GM19238 (cell line): ENCODE data around the gene OSTN.
"Not testable (repeated sequence)": the region's sequence is repeated elsewhere in the genome, so short reads cannot be mapped to it uniquely, and the experiment has no call there.

Experiments used
- DNase-seq: peaks from one replicate; pipeline ENCODE4 v3.0.0; 2011; ENCODE audit warnings: low spot score; ENCODE audit not compliant: insufficient read length

Gene OSTN

DNA sequence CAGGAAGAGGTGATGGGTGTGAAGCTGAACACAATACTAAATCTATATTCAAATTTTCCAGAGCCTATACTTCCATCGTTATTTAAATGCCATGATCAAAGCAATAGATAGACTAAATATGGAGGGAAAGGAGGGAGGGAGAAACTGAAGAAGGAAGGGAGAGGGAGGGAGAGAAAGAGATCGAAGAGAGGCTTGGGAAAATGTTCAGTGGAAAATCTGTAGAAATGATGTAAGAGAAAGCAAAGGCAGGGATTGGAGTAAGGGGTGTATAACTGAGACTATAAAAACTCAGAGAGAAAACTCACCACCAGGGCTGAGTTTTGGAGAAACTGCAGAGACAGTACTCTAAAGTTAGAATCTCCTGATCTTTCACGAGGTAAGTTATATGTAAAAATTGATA is at the start of gene OSTN:
Gene OSTN (plus strand): TSS at position 310 of the 400 bp plus-strand sequence. CDS start 13,292 bp downstream, outside the sequence.
- DNase-seq, result no peak

DNA sequence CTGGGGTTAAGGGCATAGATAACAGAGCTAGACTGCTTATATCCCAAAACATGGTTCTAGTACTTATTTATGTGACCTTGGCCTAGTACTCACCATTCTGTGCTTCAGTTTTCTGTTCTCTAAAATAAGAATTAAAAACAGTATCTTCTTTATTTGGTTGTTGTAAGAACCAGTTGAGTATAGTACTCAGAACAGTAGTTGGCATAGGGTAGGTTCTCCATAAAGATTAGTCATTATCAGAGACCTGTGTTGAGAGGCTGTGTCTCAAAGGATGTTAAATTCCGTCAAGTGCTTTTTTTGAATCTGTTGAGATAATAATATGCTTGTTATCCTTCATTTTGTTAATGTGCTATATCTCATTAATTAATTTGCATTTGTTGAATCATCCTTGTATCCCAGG is 47.4 kb upstream of the OSTN start:
- no peak for DNase-seq

GRCh38 chr3:191154827-191155226 is 44.2 kb upstream of the OSTN start:
- DNase-seq, result no peak

GRCh38 chr3:191158247-191158646 is 40.8 kb upstream of the OSTN start:
- DNase-seq, result no peak

DNA sequence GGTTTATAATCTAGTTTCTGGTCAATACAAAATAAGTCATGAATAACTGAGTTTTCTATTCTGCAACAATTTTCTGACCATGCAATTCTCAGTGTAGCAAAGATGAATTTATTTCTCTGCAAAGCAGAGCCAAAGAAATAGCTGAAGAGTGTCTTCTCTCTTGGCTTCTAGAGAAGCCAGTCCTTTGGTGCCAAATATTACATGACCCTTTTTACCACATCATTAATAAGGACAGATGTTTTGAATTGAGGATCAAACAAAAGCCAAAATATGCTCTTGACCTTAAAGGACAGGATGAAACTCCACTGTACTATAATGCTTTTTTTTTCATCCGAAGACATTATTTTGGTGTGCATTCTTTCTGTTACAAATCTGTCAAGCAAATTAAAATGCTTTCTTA is 40.2 kb upstream of the OSTN start:
- DNase-seq, result no peak

GRCh38 chr3:191165802-191166201 is 33.2 kb upstream of the OSTN start:
- no peak for DNase-seq

GRCh38 chr3:191166368-191166767 is 32.7 kb upstream of the OSTN start:
- DNase-seq, result no peak

- no peak for DNase-seq
These were observed 29.5 kb upstream of the OSTN start for GRCh38 chr3:191169566-191169965.

- no peak for DNase-seq
These were observed 28.9 kb upstream of the OSTN start for GRCh38 chr3:191170097-191170496.

GRCh38 chr3:191175102-191175501 is 23.9 kb upstream of the OSTN start:
- no peak for DNase-seq

- no peak for DNase-seq
These were observed 22.8 kb upstream of the OSTN start for GRCh38 chr3:191176038-191176785.

DNA sequence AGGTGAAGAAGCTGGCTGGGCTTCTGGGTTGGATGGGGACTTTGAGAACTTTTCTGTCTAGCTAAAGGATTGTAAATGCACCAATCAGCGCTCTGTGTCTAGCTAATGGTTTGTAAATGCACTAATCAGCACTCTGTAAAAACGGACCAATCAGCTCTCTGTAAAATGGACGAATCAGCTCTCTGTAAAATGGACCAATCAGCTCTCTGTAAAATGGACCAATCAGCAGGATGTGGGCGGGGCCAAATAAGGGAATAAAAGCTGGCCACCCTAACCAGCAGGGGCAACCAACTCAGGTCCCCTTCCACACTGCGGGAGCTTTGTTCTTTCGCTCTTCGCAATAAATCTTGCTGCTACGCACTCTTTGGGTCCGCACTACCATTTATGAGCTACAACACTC is 13.7 kb upstream of the OSTN start:
- not testable (repeated sequence) for DNase-seq

- DNase-seq, result not testable (repeated sequence)
These were observed 10.8 kb upstream of the OSTN start for GRCh38 chr3:191188246-191188645.

DNA sequence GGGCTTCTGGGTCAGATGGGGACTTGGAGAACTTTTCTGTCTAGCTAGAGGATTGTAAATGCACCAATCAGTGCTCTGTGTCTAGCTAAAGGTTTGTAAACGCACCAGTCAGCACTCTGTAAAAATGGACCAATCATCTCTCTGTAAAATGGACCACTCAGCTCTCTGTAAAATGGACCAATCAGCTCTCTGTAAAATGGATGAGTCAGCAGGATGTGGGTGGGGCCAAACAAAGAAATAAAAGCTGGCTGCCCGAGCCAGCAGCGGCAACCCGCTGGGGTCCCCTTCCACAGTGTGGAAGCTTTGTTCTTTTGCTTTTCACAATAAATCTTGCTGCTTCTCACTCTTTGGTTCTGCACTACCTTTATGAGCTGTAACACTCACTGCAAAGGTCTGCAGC is 6.8 kb upstream of the OSTN start:
- DNase-seq, result not testable (repeated sequence)

- DNase-seq, result no peak
These were observed 6.1 kb upstream of the OSTN start for GRCh38 chr3:191192941-191193340.

DNA sequence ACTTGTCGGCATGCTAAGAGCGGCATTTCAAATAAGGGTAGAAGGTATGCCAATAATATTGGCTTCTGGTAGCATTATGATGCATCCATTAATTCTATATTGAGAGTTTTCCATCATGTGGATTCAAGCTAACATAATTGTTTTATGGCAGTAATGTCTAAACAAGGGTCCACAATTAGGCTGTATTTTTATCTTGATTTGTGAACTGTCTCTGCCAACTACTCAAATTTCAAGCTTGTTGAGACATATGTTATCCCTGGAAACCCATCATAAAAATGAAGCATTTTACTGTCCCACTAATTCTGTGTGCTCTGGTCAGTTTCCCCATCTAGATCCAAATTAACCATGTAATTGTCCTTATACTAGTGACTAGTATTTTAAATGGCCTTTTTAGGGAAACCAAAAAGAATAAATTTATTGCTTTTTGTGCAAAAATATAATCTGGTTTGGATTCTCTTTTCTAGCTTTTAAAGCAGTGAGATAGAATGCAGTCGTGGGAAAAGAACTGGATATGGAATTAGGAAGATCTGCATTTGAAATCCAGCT is 1.2 kb upstream of the OSTN start:
- DNase-seq, result no peak

GRCh38 chr3:191198480-191198879 is 561 bp upstream of the OSTN start:
- no peak for DNase-seq

DNA sequence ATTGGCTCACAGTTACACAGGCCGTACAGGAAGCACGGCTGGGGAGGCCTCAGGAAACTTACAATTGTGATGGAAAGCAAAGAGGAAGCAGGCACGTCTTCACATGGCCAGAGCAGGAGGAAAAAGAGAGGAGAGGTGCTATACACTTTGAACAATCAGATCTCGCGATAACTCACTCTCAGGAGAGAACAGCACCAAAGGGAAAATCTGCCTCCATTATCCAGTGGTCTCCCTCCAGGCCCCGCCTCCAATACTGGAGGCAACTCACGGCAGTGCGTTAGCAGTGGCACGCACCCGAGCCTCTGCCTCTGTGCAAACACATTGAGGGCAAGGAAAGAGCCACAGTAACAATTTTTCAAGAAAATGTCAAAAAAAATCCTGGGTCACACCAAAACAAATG is 11.0 kb downstream of the OSTN start:
- DNase-seq, result no peak

DNA sequence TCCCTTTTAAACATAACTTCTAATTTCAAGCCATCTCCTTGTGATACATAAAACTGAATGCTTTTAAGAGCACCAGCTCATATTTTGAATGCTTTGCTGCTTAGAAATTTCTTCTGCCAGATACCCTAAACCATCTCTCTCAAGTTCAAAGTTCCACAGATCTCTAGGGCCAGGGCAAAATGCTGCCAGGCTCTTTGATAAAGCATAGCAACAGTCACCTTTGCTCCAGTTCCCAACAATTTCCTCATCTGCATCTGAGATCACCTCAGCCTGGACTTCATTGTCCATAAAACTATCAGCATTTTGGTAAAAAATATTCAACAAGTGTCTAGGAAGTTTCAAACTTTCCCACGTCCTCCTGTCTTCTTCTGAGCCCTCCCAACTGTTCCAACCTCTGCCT is 17.5 kb downstream of the OSTN start:
- no peak for DNase-seq

DNA sequence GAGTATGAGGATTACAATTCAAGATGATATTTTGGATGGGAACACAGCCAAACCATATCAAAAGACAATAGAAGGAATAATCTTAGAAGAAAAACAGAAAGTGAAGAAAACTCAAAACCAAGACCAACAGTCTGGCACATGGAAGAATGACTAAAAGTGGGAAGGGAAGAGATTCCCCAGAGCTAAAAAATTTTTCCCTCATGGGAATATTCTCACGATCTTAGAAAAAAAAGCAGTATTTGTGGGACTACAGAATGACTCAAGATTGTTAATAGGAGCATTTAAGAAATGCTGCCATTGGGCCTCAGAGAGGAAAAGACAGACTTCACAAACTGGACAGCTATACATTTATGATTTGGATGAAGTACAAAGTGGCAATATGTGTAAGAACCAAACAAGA is 18.3 kb downstream of the OSTN start:
- no peak for DNase-seq

DNA sequence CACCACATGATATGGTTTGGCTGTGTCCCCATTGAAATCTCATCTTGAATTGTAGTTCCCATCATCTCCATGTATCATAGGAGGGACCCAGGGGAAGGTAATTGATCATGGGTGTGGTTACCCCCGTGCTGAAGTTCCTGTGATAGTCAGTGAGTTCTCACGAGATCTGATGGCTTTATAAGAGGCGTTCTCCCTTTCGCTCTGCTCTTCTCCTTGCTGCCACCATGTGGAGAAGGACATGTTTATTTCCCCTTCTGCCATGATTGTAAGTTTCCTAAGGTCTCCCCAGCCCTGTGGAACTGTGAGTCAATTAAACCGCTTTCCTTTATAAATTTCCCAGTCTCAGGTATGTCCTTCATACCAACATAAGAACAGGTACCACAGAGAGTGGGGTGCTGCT is 21.9 kb downstream of the OSTN start:
- DNase-seq, result no peak

DNA sequence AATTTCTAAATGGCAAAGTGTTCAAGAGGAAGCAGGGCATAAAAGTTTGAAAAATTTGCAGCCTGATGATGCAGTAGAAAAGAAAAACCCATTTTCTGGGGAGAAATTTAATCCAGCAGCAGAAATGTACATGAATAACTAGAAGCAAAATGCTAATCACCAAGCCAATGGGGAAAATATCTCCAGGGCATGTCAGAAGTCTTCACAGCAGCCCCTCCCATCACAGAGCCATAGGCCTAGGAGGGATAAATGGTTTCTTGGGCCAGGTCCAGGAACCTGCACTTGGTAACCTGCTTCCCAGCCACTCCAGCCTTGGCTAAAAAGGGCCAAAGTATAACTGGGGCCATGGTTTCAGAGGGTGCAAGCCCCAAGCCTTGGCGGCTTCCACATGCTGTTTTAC is 22.6 kb downstream of the OSTN start:
- DNase-seq, result no peak

DNA sequence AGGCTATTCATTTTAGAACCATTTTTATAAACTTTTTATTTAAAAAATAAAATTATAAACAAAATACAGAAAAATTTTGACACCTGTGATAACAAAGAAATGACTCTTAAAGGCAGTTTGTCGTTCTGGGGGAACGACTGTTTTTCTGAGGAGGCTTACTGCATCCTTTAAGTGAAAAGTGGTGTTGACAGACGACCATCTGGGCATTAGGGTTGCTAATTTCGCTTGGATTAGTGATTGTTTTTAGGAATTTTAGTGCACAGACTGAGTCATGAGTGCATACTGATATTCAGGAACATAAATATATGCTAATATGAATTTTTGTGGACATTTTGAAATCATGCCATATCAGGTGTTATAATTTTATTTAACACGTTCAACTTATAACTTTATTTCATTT is 28.5 kb downstream of the OSTN start:
- DNase-seq, result no peak
